Measurements from ENCODE around the gene TEKT3. TPM values are rescaled to one million over a fixed set of nuclear protein-coding genes. Genes with fewer than 3 reads are reported as not detected.

TEKT3 gene
- total and polyA plus RNA-seq, 9 of the 15 experiments (the other 6 are each of a cell fraction or from before 2014, with no cell fraction given) = not detected

DNA sequence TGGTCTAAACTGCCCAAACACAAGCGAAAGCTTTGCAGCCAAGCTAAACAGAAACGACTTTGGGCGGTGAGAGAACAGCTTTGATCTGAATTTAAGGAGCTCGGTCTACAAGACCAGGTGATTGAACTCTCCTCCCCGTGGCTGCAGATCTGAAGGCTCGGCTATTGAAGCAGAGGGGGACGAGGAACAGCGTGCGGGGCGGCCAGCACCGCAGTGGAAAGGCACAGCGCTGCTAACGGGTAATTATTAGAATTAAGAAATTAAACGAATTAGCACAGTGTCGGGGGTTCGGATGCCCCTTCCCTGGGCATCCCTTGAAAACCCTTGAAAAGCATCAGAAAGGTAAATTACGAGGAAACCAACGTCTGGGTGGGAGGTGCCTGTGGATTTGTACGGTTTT, 431 bp downstream of the TEKT3 start (continued):
- TF ChIP-seq, protein P1, sequence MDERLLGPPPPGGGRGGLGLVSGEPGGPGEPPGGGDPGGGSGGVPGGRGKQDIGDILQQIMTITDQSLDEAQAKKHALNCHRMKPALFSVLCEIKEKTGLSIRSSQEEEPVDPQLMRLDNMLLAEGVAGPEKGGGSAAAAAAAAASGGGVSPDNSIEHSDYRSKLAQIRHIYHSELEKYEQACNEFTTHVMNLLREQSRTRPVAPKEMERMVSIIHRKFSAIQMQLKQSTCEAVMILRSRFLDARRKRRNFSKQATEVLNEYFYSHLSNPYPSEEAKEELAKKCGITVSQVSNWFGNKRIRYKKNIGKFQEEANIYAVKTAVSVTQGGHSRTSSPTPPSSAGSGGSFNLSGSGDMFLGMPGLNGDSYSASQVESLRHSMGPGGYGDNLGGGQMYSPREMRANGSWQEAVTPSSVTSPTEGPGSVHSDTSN (CRISPR knock-in tag; IDR thresholded peaks at IDR 0.05; ENCODE audit: low read depth) = no peak
- TF ChIP-seq, protein P1 (tag; conservative IDR thresholded peaks at IDR 0.05; ENCODE audit: low read depth) = no peak

DNA sequence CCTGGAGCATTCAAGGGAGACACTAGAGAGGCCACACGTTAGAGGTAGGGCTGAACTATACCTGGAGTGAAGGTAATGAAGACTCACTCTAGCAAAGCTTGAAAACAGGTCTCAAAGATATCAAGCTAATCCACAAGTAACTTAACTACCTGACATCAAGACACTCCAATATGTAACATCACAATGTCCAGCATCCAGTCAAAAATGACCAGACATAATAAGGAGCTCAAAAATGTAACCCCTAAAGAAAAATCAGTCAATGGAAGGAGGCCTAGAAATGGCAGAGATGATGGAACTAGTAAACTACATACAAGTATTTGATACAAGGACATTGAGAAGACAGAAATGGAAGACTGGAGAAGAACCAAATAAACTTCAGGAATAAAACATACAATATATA, 6.0 kb downstream of the TEKT3 start:
- H3K27me3 ChIP-seq (ENCODE audit: control insufficient read depth in 2 of 2, insufficient read depth in 2 of 2, low read length in 2 of 2) = peaks cover 0 to 4% of the 10 kb centered on the region in 2 experiments; a peak in 3 of 5 replicates
- DNase-seq (ENCODE audit: extremely low read depth in 1 of 4, low spot score in 3 of 4) (no peak), ATAC-seq (no peak), FAIRE-seq (no peak)
- no TSS peak for BruUV-seq (replicated peaks)
- no peak overlapping the region for H2AFZ ChIP-seq (ENCODE audit: low read depth, low read length)
- H4K20me1 ChIP-seq (replicated peaks; ENCODE audit: control insufficient read depth, insufficient read depth, low read length) = no peaks in the 10 kb centered on the region
- intact Hi-C loops (cut with micrococcal nuclease) (no loop called here), in situ Hi-C loops (cut with MboI) (no loop called here)
- WGBS (ENCODE audit: insufficient coverage, low coverage, missing lambda C conversion rate) = 0% methylated on average over 1 of the region's 1 CpG
- CTCF ChIA-PET (ENCODE audit: low intra/inter-chr PET ratio) = no interaction called here
- no peak overlapping the region for H3K4me2 ChIP-seq (ENCODE audit: insufficient read depth, low read length)
- H3K27ac ChIP-seq (ENCODE audit: extremely low read depth, low read depth, low read length) = no peak overlapping the region
- no peaks in the 10 kb centered on the region for H3K9me1 ChIP-seq (ENCODE audit: control insufficient read depth, insufficient read depth, low read length)
- no peak overlapping the region for H3K9ac ChIP-seq (ENCODE audit: insufficient read depth in 1 of 2, low read depth in 2 of 2, low read length in 2 of 2)
- no peaks in the 10 kb centered on the region; the same call in 1 of the 2 replicates for H3K9me3 ChIP-seq (replicated peaks; ENCODE audit: control insufficient read depth, insufficient read depth, low read depth, low read length)
- no peaks in the 10 kb centered on the region for H3K79me2 ChIP-seq (ENCODE audit: control insufficient read depth, insufficient read depth, low read length)
- H3K4me3 ChIP-seq = no peak overlapping the region
- H3K4me1 ChIP-seq (replicated peaks in 1 of 2; ENCODE audit: control insufficient read depth in 2 of 2, insufficient read depth in 2 of 2, low read length in 2 of 2) = no peaks in the 10 kb centered on the region
- H3K36me3 ChIP-seq (ENCODE audit: control insufficient read depth, insufficient read depth, low read length) = no peaks in the 10 kb centered on the region
- POLR2A ChIA-PET = interaction anchor here (1.4 kb wide), 1 partner anchor 13 kb away, joined by 3 read pairs; no protein-coding TSS in a partner anchor
- no peak for TF ChIP-seq NFYB (IDR thresholded peaks at IDR 0.05; ENCODE audit: extremely low read depth, insufficient read length)
- TF ChIP-seq, protein P2, sequence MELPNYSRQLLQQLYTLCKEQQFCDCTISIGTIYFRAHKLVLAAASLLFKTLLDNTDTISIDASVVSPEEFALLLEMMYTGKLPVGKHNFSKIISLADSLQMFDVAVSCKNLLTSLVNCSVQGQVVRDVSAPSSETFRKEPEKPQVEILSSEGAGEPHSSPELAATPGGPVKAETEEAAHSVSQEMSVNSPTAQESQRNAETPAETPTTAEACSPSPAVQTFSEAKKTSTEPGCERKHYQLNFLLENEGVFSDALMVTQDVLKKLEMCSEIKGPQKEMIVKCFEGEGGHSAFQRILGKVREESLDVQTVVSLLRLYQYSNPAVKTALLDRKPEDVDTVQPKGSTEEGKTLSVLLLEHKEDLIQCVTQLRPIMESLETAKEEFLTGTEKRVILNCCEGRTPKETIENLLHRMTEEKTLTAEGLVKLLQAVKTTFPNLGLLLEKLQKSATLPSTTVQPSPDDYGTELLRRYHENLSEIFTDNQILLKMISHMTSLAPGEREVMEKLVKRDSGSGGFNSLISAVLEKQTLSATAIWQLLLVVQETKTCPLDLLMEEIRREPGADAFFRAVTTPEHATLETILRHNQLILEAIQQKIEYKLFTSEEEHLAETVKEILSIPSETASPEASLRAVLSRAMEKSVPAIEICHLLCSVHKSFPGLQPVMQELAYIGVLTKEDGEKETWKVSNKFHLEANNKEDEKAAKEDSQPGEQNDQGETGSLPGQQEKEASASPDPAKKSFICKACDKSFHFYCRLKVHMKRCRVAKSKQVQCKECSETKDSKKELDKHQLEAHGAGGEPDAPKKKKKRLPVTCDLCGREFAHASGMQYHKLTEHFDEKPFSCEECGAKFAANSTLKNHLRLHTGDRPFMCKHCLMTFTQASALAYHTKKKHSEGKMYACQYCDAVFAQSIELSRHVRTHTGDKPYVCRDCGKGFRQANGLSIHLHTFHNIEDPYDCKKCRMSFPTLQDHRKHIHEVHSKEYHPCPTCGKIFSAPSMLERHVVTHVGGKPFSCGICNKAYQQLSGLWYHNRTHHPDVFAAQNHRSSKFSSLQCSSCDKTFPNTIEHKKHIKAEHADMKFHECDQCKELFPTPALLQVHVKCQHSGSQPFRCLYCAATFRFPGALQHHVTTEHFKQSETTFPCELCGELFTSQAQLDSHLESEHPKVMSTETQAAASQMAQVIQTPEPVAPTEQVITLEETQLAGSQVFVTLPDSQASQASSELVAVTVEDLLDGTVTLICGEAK (IDR thresholded peaks at IDR 0.05) = no peak
- TF ChIP-seq, protein P2 (CRISPR knock-in tag; IDR thresholded peaks at IDR 0.05) = no peak
- TF ChIP-seq TEAD2 (tag; IDR thresholded peaks at IDR 0.05) = no peak

Data from K562 (cell line).